Nephron (organoid): ENCODE measurements around the gene PRUNE2.

Experiments used
- H3K27ac Mint-ChIP-seq, 3 experiments: 2 replicates each; pipeline ENCODE4 v1.8.0; 2020; ENCODE audit warnings: mixed read lengths in 3 of 3, mild to moderate bottlenecking in 2 of 3, moderate library complexity in 1 of 3
- H3K27me3 Mint-ChIP-seq: 2 replicates; pipeline ENCODE4 v1.8.0; 2021; ENCODE audit warnings: low read depth, mild to moderate bottlenecking, moderate library complexity, mixed read lengths
- H3K36me3 Mint-ChIP-seq: 2 replicates; pipeline ENCODE4 v1.8.0; 2020; ENCODE audit warnings: low read depth, mixed read lengths
- H3K4me1 Mint-ChIP-seq: 2 replicates; pipeline ENCODE4 v1.8.0; 2020; ENCODE audit warnings: mixed read lengths
- H3K4me3 Mint-ChIP-seq, 3 experiments: 2 replicates each; pipeline ENCODE4 v1.8.0; 2020; ENCODE audit warnings: mild to moderate bottlenecking in 3 of 3, mixed read lengths in 3 of 3, moderate library complexity in 2 of 3
- H3K9me3 Mint-ChIP-seq: 2 replicates; pipeline ENCODE4 v1.8.0; 2020; ENCODE audit warnings: mixed read lengths
- TF ChIP-seq, protein P1 (sequence below), 3 experiments: fragments of 200-600 bp; sonication (generic); IDR thresholded peaks; one replicate each; pipeline ENCODE4 v1.5.0; 2021; ENCODE audit warnings: antibody characterized with exemption in 3 of 3; ENCODE audit not compliant: unreplicated experiment in 3 of 3

The PRUNE2 gene

GRCh38 chr9:76575761-76576160, 330.2 kb downstream of the PRUNE2 start:
- Mint-ChIP-seq H3K4me1 (peaks cover 6% of the 10 kb centered on the region), H3K4me3 (no peak overlapping the region), H3K27me3 (peaks cover 4% of the 10 kb centered on the region), H3K27ac (no peak overlapping the region), H3K9me3 (peaks cover 4% of the 10 kb centered on the region), H3K36me3 (no peaks in the 10 kb centered on the region)
- TF ChIP-seq, protein P1, sequence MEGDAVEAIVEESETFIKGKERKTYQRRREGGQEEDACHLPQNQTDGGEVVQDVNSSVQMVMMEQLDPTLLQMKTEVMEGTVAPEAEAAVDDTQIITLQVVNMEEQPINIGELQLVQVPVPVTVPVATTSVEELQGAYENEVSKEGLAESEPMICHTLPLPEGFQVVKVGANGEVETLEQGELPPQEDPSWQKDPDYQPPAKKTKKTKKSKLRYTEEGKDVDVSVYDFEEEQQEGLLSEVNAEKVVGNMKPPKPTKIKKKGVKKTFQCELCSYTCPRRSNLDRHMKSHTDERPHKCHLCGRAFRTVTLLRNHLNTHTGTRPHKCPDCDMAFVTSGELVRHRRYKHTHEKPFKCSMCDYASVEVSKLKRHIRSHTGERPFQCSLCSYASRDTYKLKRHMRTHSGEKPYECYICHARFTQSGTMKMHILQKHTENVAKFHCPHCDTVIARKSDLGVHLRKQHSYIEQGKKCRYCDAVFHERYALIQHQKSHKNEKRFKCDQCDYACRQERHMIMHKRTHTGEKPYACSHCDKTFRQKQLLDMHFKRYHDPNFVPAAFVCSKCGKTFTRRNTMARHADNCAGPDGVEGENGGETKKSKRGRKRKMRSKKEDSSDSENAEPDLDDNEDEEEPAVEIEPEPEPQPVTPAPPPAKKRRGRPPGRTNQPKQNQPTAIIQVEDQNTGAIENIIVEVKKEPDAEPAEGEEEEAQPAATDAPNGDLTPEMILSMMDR (IDR thresholded peaks at IDR 0.05; ENCODE audit: unreplicated experiment in 3 of 3): no peak

GRCh38 chr9:76573905-76574760, 331.8 kb downstream of the PRUNE2 start:
- Mint-ChIP-seq H3K9me3 (peaks cover 10% of the 10 kb centered on the region), H3K36me3 (no peaks in the 10 kb centered on the region), H3K4me3 (no peak overlapping the region), H3K4me1 (no peaks in the 10 kb centered on the region), H3K27ac (no peak overlapping the region), H3K27me3 (peaks cover 4% of the 10 kb centered on the region)
- TF ChIP-seq, protein P1 (IDR thresholded peaks at IDR 0.05; ENCODE audit: unreplicated experiment in 3 of 3): no peak

DNA sequence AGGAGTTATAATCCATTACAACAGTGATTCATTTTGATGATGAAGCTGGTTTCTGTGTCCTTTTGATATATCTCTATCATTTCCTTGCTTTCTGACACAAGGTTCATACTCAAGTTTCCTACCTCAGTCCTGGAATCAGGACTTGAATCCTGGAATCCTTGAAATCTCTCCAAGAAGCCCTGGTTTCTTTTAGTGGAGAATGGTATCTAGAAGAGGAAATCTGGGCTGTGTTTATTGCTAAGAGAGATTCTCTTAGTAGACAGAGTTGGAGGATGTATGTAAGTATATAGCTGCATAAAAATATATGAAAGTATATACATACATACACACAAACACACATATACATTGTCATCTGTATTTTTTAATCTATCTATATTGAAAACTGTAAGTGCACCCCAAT, 332.5 kb downstream of the PRUNE2 start:
- Mint-ChIP-seq H3K9me3 (peaks cover 10% of the 10 kb centered on the region), H3K4me1 (no peaks in the 10 kb centered on the region), H3K36me3 (no peaks in the 10 kb centered on the region), H3K27ac (no peak overlapping the region), H3K27me3 (peaks cover 4% of the 10 kb centered on the region), H3K4me3 (no peak overlapping the region)
- TF ChIP-seq, protein P1 (IDR thresholded peaks at IDR 0.05; ENCODE audit: unreplicated experiment in 3 of 3): no peak

DNA sequence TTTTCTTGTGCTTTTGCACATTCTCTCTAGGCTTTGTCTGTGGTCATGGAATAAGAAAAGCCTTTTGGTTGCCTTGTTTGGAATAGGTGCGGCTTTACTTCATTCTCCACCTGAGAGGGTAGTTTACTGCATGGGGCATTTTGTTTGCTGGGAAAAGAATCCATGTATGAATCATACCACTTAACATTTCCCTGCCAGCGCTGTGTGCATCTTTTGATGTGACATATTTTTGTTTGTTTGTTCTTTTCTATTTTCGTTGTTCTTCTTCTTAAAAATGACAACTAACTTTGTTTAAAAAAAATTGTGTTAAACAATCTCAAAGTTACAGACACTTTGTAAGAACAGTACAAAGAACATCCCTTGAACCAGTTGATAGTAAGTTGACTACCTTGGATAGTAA, 333.8 kb downstream of the PRUNE2 start:
- H3K4me1 Mint-ChIP-seq: no peaks in the 10 kb centered on the region
- H3K36me3 Mint-ChIP-seq: no peaks in the 10 kb centered on the region
- H3K27me3 Mint-ChIP-seq: peaks cover 4% of the 10 kb centered on the region
- TF ChIP-seq, protein P1 (IDR thresholded peaks at IDR 0.05; ENCODE audit: unreplicated experiment in 3 of 3): no peak
- H3K27ac Mint-ChIP-seq: no peak overlapping the region
- H3K9me3 Mint-ChIP-seq: peaks cover 10% of the 10 kb centered on the region
- H3K4me3 Mint-ChIP-seq: no peak overlapping the region

- Mint-ChIP-seq H3K4me3 (no peak overlapping the region), H3K36me3 (no peaks in the 10 kb centered on the region), H3K27me3 (peaks cover 4% of the 10 kb centered on the region), H3K4me1 (no peaks in the 10 kb centered on the region), H3K9me3 (peaks cover 10% of the 10 kb centered on the region), H3K27ac (no peak overlapping the region)
- TF ChIP-seq, protein P1 (IDR thresholded peaks at IDR 0.05; ENCODE audit: unreplicated experiment in 3 of 3): no peak
Measured at GRCh38 chr9:76571743-76572146, 334.2 kb downstream of the PRUNE2 start.

- no peak overlapping the region for H3K27ac Mint-ChIP-seq
- H3K27me3 Mint-ChIP-seq: peaks cover 4% of the 10 kb centered on the region
- H3K36me3 Mint-ChIP-seq: no peaks in the 10 kb centered on the region
- H3K4me3 Mint-ChIP-seq: no peak overlapping the region
- TF ChIP-seq, protein P1 (IDR thresholded peaks at IDR 0.05; ENCODE audit: unreplicated experiment in 3 of 3): no peak
- no peaks in the 10 kb centered on the region for H3K4me1 Mint-ChIP-seq
- peaks cover 10% of the 10 kb centered on the region for H3K9me3 Mint-ChIP-seq
Measured at GRCh38 chr9:76571288-76571687, 334.6 kb downstream of the PRUNE2 start.
